ENCODE measurements around the gene KCP. TPM values are rescaled to one million over a fixed set of nuclear protein-coding genes. Genes with fewer than 3 reads are reported as not detected.

Gene KCP
- total RNA-seq, 1 experiment from 2014 or later = 1.6 TPM

DNA sequence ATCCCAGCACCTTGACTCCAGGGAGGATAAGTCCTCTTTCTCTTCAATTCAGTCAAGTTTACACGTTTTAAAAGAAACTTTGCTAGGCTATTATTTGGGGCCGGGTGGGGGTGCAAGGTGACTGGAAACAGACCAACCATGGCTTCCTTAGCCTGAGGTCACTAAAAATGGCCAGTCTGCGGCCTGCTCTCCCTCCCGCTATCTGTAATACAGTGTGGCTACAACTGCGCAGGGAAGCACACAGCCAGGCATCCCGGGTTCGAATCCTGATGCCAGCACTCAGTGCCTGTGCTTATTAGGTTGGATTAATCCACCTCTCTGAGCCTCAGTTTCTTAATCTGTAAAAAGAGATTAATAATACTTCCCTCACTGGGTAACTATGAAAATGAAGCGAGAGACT is 28.4 kb downstream of the KCP start:
- Histone ChIP-seq H3K9me3 (ENCODE audit: control insufficient read depth in 1 of 2, insufficient read depth in 1 of 2, low read depth in 1 of 2, low read length in 2 of 2) (no peaks in the 10 kb centered on the region), H2AFZ (ENCODE audit: low read depth, low read length, poor library complexity, severe bottlenecking) (no peak overlapping the region), H3K9ac (ENCODE audit: low read length) (no peak overlapping the region), H3K27ac (ENCODE audit: low read depth, low read length) (no peak overlapping the region), H3K27me3 (ENCODE audit: insufficient read depth, low read length) (no peaks in the 10 kb centered on the region), H3K36me3 (ENCODE audit: control insufficient read depth in 1 of 2, insufficient read depth in 2 of 2, low read length in 2 of 2) (no peaks in the 10 kb centered on the region), H3K9me2 (ENCODE audit: insufficient read depth) (no peaks in the 10 kb centered on the region), H4K20me1 (ENCODE audit: insufficient read depth) (no peaks in the 10 kb centered on the region), H3K79me2 (ENCODE audit: insufficient read depth, low read length) (no peaks in the 10 kb centered on the region), H3K4me3 (replicated peaks in 1 of 2; ENCODE audit: low read depth in 1 of 2, low read length in 2 of 2) (no peak overlapping the region), H3K4me1 (ENCODE audit: control insufficient read depth in 1 of 2, insufficient read depth in 2 of 2, low read length in 2 of 2) (peaks cover 0 to 2% of the 10 kb centered on the region in 2 experiments; a peak in 1 of 4 replicates), H3K4me2 (ENCODE audit: low read length) (no peak overlapping the region)
- ChIA-PET CTCF (interaction anchor here (1.3 to 2.5 kb wide), 2 partner anchors 10 to 455 kb away, joined by 3 to 12 read pairs; no protein-coding TSS in a partner anchor), POLR2A (no interaction called here), RAD21 (ENCODE audit: low non-redundant PET in 1 of 2, low total read pairs in 2 of 2, uncharacterized antibody in 2 of 2, unreplicated experiment in 2 of 2) (no interaction called here)
- BruUV-seq (replicated peaks) = no TSS peak
- ATAC-seq = no peak
- TF ChIP-seq EZH2 (IDR thresholded peaks at IDR 0.05) = no peak
- no peak for TF ChIP-seq EGR1 (IDR thresholded peaks at IDR 0.05; ENCODE audit: low read depth)
- no peak for TF ChIP-seq JUND (IDR thresholded peaks at IDR 0.05)
- TF ChIP-seq ELF1 (IDR thresholded peaks at IDR 0.05; ENCODE audit: borderline replicate concordance, low read depth) = no peak
- TF ChIP-seq SP1 (IDR thresholded peaks at IDR 0.05; ENCODE audit: low read depth) = no peak
- no peak for TF ChIP-seq RAD21 (IDR thresholded peaks at IDR 0.05; ENCODE audit: low read depth)
- no peak for TF ChIP-seq ZFX (IDR thresholded peaks at IDR 0.05)
- no peak for TF ChIP-seq SRF (IDR thresholded peaks at IDR 0.05; ENCODE audit: low read depth)
- no peak for TF ChIP-seq CEBPB (IDR thresholded peaks at IDR 0.05; ENCODE audit: low read depth)
- TF ChIP-seq CBX3 (IDR thresholded peaks at IDR 0.05; ENCODE audit: low read depth) = no peak
- no peak for TF ChIP-seq POLR2A (IDR thresholded peaks at IDR 0.05; ENCODE audit: borderline replicate concordance, extremely low read depth, insufficient read depth, insufficient read length)
- TF ChIP-seq ATF3 (IDR thresholded peaks at IDR 0.05) = no peak
- no peak for TF ChIP-seq ZNF274 (IDR thresholded peaks at IDR 0.05; ENCODE audit: low read depth, low read length)
- no peak for TF ChIP-seq EZH2phosphoT487 (IDR thresholded peaks at IDR 0.05; ENCODE audit: borderline replicate concordance)
- TF ChIP-seq TCF7L2 (IDR thresholded peaks at IDR 0.05; ENCODE audit: borderline replicate concordance, extremely low read depth, insufficient read depth, insufficient read length) = no peak
- no peak for TF ChIP-seq ZBTB33 (IDR thresholded peaks at IDR 0.05; ENCODE audit: extremely low read depth, insufficient replicate concordance, low read length)
- TF ChIP-seq FOSL1 (IDR thresholded peaks at IDR 0.05; ENCODE audit: low read depth) = no peak
- TF ChIP-seq POLR2AphosphoS5 (IDR thresholded peaks at IDR 0.05; ENCODE audit: low read depth, low read length) = no peak
- no peak for TF ChIP-seq REST (IDR thresholded peaks at IDR 0.05; ENCODE audit: low read depth)
- intact Hi-C loops (cut with micrococcal nuclease) = loop anchor here (2.0 to 5.0 kb wide), 2 partner anchors 410 to 455 kb away; no protein-coding TSS in a partner anchor
- no peak for DNase-seq (ENCODE audit: low read depth, low spot score)

Measured in HCT116 (cell line).